C1 segment of cervical spinal cord (tissue), 14 donors: ENCODE results near the gene ERVK3-1.
A peak's percentile ranks its signal among the peaks of the same experiment; 100 is the strongest.
"Not testable (repeated sequence)": the region's sequence is repeated elsewhere in the genome, so short reads cannot be mapped to it uniquely, and the experiment has no call there.

Experiments
- DNase-seq, 14 donors: peaks; one replicate each; lab custom pipeline; 2025; lab: John Stamatoyannopoulos, UW

ERVK3-1 gene

DNA sequence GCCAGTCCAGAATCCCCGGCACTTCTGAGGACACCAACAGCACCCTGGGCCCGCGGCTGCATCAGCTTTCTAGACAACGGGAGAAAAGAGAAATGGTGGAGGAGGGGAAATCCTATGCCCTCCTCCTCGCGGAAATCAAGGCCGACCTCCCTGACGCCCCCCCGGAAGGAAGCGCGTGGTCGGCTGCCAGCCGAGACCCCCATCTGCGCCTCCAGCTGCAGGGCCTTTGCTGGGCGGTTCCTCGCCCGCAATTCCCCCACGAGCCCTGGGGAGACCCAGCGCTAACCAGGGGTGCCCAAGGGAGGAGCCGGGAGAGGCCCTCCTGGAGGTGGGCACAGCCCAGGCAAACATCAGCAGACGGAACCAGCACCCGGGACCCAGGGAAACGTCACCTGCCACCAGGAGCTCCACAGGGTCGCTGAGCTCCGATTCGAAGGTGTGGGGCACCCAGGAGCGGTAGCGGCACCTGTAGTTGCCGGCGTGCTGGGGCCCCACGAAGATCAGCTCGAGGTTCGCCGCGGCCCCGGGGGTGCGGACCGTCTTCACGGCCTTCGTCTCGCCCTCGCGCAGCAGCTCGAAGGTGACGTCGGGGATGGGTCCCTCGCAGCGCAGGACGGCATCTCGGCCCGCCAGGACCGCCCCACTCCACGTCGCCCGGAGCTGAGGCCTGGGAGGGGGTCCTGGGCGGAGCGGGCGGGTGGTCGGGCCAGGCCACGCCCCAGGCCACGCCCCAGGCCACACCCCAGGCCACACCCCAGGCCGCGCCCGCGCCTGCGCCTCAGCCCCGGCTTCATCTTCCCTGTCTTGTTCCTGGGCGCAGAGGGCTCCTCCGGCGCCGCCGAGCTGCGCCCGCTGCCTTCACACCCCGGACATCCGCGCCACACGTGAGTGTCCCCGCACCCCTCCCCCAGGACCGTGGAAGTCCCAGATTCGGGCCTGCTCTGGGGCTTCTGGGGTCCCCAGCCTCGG lies 42.1 kb downstream of the ERVK3-1 start:
- DNase-seq, result peak in 13 of 14 donors; percentile 9 to 84 (median 66)

DNA sequence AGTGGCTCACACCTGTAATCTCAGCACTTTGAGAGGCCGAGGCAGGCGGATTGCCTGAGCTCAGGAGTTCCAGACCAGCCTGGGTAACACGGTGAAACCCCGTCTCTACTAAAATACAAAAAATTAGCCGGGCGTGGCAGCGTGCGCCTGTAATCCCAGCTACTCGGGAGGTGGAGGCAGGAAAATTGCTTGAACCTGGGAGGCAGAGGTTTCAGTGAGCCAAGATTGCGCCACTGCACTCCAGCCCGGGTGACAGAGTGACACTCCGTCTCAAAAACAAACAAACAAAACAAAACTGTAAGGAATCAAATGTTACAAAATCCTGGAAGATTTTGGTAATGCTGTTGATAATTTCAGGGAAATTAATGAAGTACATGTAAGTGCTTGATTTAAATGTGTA lies 42.9 kb downstream of the ERVK3-1 start:
- not testable (repeated sequence) for DNase-seq

DNA sequence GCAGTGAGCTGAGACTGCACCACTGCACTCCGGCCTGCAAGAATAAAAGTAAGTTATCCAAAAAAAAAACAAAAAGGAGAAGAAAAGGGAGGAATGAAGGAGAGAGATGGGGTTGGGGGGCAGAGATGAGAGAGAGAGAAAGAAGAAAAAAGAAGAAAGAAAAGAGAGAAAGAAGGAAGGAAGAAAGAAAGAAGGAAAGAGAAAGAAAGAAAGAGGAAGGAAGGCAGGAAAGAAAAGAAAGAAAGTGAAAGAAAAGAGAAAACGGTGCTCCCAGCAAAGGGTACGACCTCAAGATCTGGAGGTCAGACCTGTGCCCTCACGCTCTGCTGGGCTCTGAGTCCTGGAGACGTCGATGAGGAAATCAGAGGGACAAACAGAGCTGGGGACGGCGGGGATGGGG lies 44.4 kb downstream of the ERVK3-1 start:
- DNase-seq, result no peak

DNA sequence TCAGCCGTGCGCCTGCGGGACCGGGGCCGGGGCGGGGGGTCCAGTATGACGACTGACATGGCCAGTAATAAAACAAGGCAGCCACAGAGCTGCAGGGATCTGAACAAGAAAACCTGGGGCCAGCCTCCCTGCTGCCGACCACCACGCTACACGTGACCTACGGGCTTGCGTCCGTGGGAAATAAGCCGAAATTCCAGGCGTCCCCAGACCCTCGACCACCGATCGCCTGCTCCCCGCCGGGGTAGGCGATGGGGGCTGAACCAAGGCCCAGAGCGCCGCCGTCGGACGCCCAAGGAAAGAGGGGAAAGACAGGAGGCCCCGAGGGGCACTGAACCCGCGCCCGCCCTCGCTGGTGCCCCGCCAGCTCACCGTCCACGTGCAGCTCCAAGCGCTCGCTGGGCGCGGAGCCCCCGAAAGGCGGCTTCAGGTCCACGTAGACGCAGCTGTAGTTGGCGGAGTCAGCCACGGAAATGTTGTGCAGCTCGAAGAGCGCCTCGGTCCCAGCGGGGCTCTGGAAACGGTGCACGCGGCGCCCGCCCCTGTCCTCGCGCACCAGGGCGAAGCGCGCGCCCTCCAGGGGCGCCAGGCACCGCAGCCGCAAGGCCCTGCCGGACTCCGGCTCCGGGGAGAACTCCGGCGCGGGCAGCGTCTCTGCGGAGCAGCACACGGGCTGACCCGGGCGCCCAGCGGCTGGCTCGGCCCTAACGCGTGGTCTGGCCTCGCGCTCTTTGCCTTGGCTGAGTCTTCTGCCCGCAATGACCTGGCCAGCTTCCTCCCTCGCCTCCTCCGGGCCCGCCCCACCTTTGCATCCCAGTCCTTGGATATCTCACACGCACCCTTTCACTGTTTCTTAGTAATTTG lies 45.1 kb downstream of the ERVK3-1 start:
- DNase-seq, result no peak

DNA sequence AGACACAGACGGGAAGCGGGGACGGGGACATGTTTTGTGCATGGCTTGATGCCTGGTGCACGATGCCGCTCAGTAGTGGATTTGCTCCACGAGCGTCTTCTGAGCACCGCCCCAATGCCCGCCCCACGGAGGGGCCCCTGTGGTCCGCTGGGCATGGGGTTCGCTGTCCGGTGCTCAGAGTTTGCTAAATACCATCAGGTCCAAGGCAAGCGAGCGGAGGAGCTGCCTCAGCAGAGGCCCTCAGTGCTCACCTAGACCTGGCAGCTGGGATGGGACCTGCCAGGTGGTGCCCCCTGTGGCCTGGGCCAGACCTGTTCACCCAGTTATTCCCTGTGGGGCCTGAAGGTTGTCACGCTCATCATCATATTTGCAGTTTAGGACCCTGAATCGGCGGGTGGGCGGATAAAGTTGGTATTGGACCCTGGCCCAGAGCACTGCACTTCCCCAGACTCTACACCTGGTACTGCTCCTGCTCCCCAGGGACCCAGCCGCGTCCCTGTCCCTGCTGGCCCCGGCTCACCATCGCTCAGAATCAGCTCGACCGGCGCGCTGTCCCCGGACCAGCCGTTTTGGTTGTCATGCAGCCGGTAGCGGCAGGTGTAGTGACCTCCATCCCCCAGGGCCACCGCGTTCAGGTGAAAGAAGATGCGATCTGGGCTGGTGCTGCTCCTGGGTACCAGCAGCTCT lies 45.8 kb downstream of the ERVK3-1 start:
- no peak for DNase-seq

DNA sequence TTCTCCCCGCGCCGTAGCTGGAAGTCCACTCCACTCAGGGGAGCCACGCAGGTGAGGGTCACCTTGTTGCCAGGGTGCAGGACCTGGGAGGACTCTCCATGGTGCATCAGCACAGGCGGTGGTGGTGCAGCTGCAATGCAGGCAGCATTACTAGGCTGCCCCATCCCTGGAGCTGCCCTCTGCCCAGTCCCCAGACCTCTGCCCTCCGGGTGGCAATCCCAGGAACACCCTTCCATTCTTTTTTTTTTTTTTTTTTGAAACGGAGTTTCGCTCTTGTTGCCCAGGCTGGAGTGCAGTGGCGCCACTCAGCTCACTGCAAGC lies 46.3 kb downstream of the ERVK3-1 start:
- no peak for DNase-seq

DNA sequence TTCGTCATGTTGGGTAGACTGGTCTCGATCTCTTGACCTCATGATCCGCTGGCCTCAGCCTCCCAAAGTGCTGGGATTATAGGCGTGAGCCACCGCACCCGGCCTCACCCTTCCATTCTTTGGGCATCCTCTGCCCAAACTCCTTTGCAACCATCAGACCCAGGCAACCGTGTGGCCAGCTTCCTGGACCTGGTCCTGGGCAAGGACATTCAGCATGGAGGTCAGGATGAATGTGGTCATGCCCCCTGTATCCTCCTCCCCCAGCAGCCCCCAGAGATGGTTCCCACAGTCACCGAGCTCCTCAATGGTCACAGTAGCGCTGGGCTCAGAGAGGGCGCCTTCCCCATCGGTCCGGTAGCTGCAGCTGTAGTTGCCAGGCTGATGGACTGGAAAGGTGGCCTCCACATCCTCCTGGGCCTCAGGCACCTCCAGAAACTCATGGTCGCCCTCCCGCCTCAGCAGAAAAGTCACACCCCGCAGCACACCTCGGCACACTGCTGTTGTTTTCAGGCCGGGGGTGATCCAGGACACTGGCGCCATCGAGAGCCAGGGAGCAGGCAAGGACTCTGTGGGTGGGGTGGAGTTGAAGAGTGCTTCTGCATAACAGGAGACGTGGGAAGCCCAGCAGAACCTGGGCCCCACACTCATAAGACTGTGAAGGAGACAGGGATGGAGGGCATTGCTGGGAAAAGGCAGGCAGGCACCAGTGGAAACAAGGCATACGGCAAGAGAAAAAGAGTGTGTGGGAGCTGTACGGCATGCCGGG lies 47.0 kb downstream of the ERVK3-1 start:
- no peak for DNase-seq

DNA sequence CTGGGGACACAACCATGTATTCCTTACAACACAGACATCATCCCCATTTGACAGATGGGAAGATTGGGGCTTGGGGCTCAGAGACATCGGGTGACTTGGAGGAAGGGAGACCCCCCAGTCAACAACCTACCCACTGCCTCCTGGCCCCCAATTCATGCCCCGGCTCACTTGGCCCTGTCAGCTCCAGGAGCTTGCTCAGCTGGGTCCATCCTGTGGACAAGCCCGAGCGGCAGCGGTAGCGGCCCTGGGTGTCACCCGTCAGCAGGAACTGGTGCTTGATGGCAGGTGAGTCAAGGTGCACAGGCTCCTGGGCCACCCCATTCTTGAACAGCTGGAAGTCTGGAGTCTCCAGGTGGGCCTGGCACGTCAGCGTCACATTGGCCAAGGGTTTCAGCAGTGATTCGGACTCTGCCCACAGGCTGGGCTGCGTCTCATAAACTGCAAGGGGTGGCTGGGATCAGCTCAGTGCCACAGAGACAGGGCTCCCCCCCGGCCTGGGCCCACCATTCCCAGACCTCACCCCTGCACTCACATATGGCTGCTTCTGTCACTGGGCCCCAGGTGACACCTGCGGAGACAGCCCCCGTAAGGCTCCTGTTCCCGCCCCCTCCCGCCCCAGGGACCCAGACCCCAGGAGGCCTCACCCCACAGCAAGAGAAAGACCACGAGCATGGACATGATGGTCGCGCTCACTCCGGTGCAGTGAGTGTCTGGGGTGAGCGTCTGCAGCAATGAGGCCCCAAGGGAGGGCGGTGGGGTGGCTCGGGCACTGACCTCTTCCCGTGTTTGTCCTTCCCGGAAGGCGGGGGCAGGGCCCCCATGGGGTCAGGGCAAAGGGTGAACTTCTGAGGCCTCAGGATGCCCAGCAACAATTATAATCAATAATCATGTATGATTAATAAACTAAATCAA lies 47.8 kb downstream of the ERVK3-1 start, which contains the start of gene A1BG:
Gene A1BG (minus strand): TSS at position 733 of the 912 bp plus-strand sequence. CDS start 55 bp downstream, at position 678.
- no peak for DNase-seq

DNA sequence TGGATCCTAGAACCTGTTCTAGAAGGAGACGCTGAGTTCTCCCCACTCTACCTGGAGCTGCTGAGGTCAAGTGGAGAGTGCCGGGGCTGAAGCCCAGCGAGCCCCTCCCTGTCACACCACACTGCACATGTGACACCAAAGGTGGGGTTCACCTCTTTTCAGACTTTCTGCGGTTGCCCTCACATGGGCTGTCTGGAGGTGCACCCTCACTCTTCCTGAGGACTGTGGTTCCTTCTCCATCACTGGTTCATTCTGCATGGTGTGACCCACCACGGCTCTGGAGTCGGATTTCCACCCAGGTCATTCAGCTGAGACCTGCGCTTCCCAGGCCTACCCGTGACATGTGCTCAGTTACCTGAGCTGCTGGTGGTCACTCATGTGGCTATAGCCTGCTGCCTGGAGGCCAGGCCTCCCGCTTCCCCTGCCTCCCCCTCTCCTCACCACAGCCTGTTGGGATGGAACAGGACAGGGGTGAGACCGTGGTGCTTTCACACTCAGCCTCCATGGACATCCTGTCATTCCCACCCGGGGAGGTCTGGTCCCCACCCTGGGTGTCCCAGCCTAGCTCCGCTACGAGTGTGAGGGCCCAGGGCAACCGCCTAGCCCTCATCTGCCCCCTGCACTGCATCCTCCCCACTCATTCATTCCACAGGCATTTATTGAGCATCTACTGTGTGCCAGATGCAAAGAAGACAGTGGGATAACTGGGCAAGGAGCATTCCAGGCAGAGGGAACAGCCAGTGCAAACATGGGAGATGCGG lies 48.7 kb downstream of the ERVK3-1 start:
- DNase-seq, result no peak

DNA sequence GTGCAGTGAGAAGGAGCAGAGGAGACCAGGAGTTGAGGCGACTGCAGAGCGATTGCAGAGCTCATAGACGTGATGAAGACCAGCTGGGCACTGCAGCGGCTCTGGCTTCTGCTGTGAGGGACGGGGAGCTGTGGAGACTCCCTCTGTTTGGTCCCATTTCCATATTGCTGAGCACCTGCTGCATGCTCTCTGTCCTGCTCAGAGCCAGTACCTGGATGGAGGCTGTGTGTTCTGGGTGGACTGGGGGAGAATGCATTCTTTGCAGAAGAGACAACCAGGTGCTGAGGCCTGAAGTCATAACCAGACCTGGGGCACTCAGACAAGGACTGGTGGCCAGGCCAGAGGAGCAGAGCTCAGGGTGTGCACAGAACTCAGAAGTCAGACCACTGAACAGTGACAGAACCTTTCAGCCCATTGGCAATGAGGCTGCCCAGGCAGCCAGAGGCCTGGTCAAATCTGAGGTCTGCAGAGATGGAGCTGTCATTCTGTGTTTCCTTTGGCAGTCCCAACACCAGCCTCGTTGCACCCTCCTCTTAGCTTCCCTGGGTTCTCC lies 49.4 kb downstream of the ERVK3-1 start:
- no peak for DNase-seq

DNA sequence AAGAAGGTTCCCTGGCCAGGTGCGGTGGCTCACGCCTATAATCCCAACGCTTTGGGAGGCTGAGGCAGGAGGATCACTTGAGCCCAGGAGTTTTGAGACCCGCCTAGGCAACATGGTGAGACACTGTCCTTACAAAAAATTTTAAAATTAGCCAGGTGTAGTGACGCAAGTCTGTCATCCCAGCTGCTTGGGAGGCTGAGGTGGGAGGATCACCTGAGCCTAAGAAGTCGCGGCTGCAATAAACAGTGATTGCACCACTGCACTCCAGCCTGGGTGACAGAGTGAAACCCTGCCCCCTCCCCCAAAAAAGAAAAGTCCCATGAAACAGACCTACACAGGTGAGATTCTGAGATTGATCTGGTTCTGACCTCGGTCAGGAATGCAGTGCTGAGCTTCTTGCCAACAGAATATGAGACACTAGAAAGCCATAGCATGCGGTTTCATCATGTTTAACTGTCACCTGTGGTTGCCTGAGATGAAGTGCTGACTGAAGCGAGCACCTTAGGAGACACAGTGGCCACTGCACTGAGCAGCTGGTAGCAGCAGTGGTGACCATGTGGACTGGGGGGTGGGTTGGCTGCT lies 50.1 kb downstream of the ERVK3-1 start:
- DNase-seq, result no peak

DNA sequence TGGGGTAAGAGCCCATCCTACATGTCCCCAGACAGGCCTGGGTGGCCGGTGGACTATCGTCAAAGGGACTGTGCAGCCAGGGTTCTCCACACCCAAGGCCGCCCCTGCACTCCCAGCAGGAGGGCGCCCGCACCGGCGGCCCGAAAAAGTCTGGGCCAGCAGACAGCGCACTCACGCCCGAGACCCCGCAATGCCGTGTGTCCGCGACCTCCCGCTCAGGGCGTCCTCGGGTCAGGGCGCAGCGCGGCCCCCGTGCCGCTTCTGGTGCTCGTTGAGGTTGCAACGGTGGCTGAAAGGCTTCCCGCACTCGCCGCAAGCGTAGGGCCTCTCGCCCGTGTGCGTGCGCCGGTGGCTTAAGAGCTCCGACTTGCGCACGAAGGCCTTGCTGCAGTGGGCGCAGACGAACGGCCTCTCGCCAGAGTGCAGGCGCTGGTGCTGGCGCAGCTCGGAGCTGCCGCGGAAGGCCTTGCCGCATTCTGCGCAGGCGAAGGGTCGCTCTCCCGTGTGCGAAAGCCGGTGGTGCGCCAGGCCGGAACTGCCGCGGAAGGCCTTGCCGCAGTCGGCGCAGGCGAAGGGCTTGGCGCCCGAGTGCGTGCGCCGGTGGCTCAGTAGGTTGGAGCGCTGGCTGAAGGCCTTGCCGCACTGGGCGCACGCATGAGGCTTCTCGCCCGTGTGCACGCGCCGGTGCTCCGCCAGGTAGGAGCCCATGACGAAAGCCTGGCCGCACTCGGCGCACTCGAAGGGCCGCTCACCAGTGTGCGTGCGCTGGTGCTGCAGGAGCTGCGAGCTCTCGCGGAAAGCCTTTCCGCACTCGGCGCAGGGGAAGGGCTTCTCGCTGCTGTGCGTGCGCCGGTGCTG lies 51.0 kb downstream of the ERVK3-1 start:
- no peak for DNase-seq

DNA sequence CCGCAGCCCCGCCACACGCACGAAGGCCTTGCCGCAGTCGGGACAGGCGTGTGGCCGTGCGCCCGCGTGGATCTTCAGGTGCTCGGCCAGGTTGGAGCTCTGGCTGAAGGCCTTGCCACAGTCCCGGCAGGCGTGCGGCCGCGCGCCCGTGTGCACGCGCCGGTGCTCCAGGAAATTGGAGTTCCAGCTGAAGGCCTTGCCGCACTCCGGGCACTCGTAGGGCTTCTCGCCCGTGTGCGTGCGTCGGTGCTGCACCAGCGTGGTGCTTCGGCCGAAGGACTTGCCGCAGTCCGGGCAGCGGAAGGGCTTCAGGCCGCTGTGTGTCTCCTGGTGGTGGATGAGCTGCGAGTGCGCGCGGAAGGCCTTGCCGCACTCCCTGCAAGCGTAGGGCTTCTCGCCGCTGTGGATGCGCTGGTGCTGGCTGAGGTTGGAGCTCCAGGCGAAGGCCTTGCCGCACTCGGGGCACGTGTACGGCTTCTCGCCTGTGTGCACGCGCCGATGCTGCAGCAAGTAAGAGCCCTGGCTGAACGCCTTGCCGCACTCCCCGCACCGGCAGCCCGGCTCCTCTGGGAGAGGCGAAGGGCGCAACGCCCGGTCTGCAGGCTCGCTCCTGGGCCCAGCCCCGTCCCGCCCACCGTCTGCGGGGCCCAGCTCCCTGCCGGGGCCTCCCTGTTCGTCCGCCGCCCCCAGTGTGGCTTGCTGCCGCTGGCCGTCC lies 51.7 kb downstream of the ERVK3-1 start:
- no peak for DNase-seq

DNA sequence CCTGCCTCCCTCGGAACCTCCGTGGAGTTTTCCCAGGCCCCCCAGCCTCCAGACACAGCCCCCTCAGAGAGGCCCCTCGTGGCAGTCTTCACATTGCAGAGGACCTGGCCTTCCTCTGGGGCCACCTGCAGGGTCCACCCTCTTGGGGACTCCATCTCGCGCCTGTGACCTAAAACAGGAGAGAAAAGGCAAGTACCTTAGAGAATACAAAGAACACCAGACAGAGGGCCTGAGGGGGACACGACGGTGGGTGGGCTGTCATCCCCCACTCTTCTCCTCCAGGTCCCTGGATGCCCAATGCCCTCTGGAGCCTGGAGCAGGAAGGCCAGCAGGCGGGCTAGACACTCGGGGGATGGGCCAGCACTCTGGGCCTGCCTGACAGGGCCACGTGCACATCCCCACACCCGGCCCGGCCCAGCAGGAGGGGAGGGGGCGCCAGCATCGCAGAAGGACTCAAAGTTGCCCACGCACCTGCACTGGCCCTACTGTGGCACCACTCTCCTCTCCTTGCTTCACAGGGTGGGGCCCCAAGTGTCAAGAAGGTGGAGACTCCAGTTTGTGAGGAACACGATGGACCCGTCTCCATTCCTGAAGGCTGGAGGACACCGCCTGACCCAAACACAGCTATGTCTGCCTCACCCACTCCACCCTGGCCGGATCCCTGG lies 52.4 kb downstream of the ERVK3-1 start:
- no peak for DNase-seq

DNA sequence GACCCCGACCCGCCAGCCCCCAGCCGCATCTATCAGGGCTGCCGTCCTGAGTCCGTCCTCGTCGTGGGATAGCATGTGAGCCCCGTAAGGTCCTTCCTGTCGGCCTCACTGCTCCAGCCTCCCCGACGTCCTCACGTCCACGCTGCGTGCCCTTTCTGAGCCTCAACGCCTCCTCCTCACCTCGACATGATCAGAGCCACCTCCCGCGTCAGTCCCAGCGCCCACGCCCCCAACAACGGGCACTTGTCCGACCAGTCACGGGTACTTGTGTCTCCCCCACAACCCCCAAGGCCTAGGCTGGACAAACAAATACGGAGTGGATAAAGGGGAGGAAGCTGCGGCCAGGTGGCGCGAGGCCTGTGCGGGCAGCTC lies 56.7 kb downstream of the ERVK3-1 start:
- peak in 3 of 14 donors; percentile 51 to 65 (median 60) for DNase-seq

DNA sequence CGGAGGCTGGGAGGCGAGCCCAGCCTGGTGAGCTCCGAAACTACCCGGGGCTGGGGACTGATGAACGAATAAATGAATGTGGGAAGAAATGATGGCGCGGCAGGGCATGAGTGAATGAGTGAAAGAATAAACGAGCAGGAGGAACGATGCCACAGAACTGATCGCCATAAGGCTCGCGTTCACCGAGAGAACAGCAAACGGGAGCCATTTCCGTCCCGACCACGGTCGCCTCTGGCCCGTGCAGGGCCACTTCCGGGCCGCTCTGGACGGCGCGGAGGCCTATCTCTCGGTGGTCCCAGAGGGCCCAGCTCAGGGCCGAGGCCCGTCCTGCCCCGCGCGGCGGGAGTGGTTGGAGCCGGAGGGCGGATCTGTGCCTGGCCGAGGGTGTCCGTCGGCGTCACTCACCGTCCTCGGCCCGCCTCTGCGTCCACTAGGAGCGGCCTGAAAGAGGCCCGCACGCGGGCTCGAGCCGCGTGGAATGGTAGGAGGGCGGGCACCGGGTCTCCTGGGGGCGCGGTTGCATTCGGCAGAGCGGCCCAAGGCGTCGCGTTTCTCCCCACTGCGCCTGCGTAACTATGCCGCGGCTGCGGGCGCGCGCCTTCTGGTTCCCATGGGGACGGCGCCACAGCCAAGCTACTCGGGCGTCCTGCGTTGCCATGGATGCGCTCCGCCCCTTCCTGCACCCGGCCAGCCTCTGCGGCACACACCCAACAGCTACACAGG lies 57.3 kb downstream of the ERVK3-1 start, which contains the start of gene ZNF497:
Gene ZNF497 (minus strand): TSS at position 480 of the 723 bp plus-strand sequence. CDS start 5,116 bp downstream, outside the sequence.
- peak; percentile 44 to 98 (median 93) for DNase-seq
